ENCODE results near the gene ZNF502.

GRCh38 chr3:44729384-44729910 is 17.0 kb downstream of the ZNF502 start, which contains the start of gene ZNF501:
- TF ChIP-seq CTCF (conservative IDR thresholded peaks at IDR 0.05) (no peak), EZH2 (IDR thresholded peaks at IDR 0.05; ENCODE audit: low read depth) (no peak)
